Keratinocyte (primary cell): Measurements from ENCODE around the gene IL17REL.

ENCODE experiments used
- EZH2 ChIP-seq: IDR thresholded peaks from one replicate; pipeline ENCODE4 v1.6.1; 2012; ENCODE audit warnings: inconsistent platforms, mild to moderate bottlenecking, low read length, moderate library complexity
- TF ChIP-seq, protein P1 (sequence below), 3 experiments: IDR thresholded peaks in 1 of 3; conservative IDR thresholded peaks in 1 of 3; optimal IDR thresholded peaks in 1 of 3; 2 replicates in 2 of 3; 3 replicates in 1 of 3; pipeline versions ENCODE3 to v1.5.1; 2011; ENCODE audit warnings: low read length in 3 of 3, mild to moderate bottlenecking in 3 of 3, moderate library complexity in 2 of 3, control low read depth in 1 of 3, inconsistent platforms in 1 of 3; ENCODE audit not compliant: insufficient read depth in 2 of 3; ENCODE audit errors: extremely low read depth in 1 of 3

DNA sequence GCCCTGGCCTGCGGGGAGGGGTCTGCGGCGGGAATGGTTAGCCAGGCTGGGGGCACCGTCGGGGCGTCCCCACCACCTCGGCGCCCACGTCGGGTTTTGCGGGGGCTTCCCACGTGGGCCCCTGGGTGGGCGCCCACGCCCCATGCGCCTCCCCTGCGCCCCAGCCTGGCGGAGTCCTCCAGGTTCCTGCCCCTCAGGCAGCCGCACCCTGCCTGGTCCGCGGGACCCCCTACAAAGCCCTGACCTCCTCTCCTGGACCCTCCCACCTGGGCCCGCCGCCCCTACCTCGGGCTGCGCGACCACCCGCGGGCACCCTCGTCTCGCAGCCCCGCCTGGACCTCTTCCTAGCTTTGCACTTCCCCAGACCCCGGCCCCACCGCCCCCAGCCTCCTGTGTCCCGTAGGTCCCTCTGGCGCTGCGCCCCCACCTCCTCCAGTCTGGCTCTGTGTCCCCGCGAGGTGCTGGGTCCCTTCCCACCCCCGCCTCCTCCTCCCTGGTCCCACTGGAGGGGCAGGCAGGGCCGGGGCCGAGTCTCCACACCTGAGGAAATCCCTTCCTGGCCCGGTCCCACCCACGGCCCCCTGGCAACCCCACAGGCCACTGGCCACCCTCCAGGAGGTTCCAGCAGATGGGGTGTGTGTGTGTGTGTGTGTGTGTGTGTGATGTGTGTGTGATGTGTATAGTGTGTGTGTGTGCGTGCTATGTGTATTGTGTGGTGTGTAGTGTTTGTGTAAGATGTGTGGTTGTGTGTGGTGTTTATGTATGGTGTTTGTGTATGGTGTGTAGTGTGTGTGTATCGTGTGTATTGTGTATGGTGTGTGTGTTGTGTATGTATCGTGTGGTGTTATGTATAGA is 40.2 kb downstream of the IL17REL start:
- TF ChIP-seq EZH2 = no peak
- TF ChIP-seq, protein P1, sequence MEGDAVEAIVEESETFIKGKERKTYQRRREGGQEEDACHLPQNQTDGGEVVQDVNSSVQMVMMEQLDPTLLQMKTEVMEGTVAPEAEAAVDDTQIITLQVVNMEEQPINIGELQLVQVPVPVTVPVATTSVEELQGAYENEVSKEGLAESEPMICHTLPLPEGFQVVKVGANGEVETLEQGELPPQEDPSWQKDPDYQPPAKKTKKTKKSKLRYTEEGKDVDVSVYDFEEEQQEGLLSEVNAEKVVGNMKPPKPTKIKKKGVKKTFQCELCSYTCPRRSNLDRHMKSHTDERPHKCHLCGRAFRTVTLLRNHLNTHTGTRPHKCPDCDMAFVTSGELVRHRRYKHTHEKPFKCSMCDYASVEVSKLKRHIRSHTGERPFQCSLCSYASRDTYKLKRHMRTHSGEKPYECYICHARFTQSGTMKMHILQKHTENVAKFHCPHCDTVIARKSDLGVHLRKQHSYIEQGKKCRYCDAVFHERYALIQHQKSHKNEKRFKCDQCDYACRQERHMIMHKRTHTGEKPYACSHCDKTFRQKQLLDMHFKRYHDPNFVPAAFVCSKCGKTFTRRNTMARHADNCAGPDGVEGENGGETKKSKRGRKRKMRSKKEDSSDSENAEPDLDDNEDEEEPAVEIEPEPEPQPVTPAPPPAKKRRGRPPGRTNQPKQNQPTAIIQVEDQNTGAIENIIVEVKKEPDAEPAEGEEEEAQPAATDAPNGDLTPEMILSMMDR (optimal IDR thresholded peaks at IDR 0.05 in 1 of 3, IDR thresholded peaks at IDR 0.05 in 1 of 3, conservative IDR thresholded peaks at IDR 0.05 in 1 of 3; ENCODE audit: extremely low read depth in 1 of 3, insufficient read depth in 2 of 3, low read length in 3 of 3) = no peak
